IPS DF 4.7 (cell line): Measurements from ENCODE around the gene BCDIN3D.

Experiments
- DNase-seq: peaks from one replicate; pipeline ENCODE4 v3.0.0-alpha.2; 2013; ENCODE audit warnings: low spot score; ENCODE audit errors: extremely low read depth

The BCDIN3D gene

DNA sequence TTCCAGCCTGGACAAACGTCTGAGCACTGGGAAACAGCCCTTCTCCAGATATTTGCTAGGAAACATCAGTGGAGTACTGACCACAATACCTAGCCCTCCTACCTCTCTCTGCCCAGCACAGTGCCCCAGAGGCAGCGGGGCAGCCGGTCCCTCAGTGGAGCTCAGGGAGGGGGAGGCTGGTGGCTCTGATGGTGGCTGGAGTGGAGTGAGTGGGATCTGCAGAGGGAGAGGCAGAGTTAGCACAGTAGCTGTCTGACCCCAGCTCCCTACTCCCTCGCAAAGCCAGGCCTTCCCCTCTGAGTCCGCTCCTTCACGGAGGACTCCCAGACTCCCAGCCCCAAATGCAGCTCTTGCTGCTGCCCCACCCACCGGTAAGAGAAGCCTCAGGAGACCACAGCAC lies 44.7 kb downstream of the BCDIN3D start:
- no peak for DNase-seq

DNA sequence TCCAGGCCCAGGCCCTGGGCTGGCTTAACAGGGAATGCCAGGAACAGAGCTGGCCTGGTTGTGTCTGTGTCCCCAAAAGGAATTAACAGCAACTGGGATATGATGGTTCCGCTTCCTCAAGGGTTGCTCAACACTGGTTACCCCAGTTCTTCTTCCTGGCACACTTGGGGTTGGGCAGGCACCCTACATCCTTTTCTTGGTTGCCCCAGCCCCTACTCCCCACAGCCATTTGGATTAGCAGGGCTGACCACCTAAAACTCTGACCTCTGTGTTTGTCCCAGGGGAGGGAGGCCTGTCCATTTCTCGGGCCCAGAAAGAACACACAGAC lies 45.5 kb downstream of the BCDIN3D start:
- no peak for DNase-seq

DNA sequence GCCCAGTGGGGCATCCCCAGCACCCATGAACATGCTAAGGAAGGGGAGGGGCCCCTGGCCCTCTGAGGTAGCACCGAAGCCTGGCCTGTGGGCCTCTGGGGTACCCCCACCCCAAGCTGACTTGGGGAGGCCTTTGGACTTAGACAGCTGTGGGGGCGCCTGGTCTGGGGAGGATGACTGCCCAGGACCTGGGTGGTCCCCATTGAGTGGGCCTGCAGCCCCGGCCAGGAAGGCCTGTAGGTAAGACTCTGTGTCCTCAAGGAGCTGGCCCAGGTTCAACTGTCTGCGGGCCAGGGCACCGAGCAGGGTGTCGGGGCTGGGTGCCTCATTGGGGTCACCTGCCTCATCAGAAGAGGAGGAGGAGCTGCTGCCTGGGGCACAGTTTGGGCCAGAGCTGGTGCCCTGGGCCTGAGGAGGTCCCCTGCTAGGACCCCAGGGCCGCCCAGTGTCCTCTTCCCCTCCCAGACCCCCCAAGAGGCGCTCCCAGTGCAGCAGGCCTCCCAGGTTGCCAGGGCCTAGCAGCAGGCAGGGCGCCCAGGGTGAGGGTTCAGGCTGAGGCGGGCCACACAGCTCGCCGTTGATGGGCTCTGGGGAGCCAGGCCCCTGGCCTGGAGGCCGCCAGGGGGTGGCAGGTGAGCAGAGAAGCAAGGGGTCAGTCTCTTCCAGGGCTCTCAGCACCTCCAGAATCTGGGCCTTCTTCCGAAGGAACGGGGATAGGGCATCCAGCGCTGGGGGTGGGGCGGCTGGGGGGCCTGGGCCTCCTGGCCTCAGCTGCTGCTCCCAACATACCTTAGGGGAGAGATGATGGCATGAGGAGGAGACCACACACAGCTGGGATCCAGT lies 46.1 kb downstream of the BCDIN3D start:
- no peak for DNase-seq

DNA sequence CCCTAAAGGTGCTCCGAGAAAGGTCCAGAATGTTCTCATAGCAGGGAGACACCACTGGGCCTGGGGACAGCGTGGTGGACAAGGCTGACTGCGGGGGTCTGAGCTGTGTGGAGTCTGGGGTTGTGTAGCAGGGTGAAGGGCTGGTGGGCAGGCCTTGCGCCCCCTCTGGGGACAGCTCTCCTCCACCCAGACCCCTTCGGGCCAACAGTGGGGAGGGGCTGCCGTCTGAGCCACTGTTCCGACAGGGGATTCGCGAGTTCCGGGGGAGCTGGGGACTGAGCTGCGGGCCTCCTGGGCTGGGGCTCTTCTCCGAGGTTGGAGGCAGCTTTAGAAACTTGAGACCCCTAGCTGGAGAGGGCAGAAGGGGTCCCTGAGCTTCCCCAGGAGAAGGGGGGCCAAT lies 46.8 kb downstream of the BCDIN3D start:
- no peak for DNase-seq

DNA sequence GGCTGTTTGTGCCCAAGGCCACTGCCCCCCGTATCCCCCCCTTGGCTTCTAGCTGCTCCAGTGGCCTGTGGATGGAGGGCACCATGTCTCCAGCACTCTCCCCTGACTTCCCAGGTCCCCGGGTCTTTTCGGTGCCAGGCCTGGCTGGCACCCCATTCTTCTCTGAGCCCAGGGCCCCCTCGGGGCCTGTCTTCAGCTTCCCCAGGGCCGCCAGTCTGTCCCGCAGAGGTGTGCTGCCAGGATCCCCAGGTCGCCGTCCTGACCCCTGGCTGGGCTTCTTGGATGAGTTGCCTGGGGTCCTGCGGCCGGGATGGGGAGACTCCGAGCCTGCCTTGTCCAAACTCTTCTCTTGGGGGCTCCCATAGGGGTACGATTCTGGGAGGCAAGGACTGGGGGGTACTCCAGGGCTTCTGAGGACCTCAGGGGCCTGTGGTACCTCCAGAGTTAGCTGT lies 47.2 kb downstream of the BCDIN3D start:
- DNase-seq = no peak

DNA sequence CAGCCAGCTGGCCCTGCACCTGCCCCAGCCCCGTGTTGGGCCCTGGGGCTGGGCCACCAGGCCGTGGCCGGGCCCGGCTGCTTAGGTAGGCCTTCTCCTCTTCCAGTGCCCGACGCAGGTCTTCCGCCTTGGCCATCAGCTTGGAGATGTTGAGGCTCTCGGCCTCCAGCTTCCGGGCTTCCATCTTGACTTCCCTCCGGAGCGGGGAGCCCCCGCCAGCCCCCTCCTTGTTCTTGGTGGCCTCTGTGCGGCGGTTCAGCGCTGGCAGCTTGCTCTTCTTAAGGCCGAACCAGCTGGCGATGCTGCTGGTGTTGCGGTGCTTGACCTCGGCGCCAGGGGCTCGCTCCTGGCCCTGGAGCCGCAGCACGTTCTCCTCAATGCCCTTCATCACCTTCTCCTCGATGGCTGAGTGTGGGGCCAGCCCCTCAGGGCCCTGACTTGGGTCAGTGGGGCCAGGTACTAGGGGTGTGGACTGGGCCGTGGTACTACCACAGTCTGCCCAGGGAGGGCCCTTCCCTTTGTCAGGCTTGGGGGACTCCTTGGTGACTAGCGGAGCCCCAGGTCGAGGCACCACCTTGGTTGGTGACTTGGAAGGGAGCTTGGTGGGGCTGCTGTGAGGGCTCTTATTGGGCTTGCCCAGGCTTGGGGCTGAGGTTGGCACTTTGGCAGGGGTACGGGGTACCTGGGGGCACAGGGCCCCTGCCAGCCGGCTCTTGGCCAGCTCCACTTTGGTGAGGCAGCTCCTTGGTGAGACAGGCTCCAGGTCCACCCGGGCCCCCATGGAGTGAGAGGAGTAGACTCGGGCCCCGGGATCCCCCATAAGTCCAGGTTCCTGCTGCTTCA lies 47.9 kb downstream of the BCDIN3D start:
- DNase-seq = no peak

DNA sequence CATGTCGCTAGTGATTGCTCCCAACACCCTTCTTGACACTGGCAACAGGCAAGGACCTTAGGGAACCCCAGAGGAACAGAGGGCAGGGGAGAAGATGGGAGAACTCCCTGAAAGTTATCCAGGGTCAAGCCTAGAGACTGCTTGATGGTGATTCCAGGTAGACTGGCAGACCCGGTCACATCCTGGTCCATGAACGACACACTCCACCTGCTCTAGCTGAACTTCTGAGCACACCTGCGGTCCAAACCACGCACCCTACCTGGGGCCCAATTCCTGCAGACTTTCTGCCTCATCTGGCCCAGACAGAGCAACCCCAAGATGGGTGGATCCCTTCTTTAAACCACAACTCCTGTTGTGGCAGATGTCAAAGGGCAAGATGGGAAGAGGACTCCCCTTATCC lies 48.9 kb downstream of the BCDIN3D start:
- DNase-seq = no peak

DNA sequence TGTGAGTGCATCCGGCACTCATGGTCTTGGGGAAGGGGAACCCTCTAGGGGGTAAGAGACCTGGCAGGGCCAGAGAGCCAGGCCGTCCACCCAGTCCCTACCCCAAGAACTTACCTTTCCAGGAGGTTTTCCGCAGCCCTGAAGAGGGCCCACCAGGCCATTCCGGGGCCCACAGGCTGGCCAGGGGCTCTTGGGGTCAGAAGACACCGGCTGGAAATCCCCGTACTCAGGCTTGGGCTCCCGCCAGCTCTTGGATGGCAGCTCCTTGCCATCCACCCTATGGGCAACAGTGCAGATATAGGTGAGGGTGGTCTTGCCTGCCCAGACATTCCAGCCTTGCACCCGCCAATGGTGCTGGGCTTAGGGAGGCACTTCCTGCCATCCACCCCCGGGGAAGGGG lies 49.3 kb downstream of the BCDIN3D start:
- DNase-seq = no peak

DNA sequence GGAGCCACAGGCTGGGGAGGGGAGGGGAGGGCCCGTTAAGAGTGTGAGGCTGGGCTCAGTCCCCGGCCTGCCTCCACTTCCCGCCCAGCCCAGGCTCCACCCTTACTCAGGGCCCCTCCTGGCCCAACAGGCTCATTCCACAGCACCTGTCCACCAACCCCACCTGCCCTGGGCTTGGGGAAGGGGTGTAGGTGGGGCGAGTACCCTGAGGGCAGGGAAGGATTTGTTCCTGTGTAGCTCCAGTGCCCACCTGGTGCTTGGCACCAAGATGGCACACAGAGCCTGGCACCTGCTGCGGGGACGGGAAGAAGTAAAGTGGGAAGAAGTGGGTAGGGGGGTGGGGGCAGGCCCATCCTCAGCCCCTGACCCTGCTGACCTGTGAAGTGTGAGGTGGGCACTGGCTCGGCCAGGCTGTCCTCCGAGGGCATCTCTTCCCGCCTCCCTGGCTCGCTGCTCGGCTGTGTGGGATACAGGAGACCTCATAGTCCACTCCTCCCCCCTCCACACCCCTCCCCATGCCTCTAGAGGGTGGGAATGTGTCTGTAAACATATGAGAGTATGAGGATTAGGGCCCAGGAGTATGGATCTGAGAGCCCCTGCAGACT lies 49.8 kb downstream of the BCDIN3D start:
- no peak for DNase-seq

DNA sequence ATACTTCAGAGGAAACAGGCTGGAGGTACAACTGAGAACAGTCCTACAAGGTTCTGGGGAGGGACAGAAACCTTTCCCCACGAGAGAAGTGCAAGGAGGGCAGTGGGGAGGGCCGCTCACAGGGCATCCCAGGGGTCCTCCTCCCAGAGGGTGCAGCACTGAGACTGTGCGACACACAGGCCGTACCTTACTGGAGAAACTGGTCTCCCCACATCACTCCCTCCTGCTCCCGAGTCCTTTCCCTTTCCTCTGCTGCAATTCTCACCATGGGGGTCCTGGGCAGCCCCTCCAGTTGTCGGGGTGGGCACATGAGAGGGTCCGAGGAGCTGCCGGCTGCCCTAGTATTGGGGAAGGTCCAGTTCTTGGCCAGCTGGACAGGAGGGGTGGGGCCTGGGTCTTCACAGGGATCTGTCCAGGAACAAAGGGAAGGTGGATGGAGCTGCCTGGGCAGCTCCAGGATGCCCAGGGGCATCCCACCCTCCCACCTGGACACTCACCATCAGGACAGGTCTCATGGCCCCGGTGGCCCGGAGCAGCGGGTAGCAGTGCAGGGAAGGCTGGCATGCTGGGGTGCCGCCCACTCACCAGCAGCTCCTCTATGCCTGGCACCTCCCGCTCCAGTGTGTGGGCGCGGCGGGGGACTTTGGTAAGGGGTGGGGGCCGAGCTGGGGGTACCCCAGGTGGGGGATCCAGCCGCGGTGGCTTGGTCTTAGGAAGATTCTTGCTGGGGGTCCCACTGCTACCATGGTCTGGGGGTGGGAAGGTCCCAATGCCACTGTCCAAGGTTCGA lies 50.5 kb downstream of the BCDIN3D start:
- no peak for DNase-seq

DNA sequence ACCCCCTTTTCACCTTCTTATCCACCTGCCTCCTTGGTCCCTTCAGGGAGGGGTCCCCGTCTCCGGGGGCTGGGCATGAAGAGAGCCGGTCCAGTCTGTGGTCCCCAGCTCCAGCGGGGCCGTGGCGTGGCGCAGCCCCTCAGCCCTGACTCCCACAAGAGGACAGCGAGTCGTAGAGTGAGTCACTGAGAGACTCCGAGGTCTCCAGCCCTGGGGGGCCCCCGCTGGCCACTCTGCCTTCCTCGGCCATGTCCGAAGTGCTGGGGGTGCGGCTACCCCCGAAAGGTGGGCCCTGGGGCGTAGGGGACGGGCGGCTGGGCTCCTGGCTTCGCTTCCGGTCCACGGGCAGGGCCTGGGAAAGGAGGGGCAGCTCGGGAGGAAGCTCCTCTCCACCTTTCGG lies 51.2 kb downstream of the BCDIN3D start:
- DNase-seq = no peak

DNA sequence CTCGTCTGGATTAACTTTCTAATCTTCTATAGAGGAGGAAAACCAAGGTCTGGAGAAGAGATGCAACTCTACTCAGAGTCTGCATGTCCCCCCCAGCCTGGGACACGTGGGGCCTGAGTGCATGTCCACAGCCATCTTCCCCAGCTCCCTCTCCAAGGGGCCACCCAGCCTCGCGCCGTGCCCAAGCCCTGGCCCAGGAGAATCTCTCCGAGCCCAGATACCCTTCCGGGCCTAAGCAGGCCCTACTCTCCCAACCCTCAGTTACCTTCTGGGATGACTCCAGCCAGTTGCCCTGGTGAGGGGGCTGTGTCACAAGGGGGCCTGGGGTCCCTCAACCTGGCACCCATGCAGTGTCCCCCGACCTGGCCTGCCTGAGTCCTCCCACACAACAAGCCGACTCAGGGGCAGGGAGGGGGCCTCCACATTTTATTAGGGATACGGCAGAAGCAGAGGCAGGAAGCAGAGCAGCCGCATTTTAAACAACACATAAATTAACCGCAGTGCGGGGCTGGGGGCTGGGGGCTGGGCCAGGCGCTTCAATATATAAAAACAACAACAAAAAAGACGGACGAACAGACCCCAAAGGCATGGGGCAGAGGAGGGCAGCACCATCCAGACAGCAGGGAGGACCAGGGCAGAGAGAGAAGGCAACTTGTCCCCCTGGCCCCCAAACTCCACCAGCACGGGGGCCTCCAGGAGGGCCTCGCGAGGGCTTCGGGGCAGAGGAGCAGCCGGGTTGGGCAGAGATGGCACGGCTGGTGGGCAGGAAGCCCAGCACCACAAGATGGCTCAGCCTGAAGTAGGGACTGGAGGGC lies 52.0 kb downstream of the BCDIN3D start:
- DNase-seq = no peak

DNA sequence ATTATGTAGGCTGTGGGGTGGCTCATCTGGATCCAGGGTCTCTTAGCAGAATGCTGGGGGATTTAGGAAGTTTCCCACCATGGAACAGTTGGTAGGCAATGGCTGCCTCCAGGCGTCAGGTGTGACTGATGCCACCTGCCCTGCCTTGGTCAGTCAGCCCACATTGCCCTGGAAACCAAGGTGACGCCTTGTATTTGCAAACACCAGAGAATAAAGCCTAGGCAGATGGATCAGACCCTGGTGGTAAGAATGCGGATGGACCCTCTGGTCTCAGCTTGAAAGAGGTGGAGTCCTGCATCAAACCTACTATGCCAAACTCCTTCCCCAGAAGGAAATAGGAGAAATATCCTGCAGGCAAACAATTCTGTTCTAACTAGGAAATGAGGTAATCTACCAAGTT lies 52.9 kb downstream of the BCDIN3D start:
- peak; percentile 62 for DNase-seq

DNA sequence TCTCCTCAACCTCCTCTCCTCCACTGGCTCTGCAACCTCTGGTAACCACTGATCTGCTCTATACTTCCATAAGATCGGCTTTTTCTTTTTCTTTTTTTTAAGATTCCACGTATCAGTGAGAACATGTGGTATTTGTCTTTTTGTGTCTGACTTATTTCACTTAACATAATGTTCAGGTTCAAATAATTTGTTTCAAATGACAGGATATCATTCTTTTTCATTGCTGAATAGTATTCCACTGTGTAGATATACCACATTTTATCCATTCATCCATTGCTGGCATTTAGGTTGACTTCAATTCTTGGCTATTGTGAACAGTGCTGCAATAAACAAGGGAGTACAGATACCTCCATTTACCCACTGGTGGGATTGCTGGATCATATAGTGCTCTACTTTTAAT lies 55.2 kb downstream of the BCDIN3D start:
- no peak for DNase-seq
